IgD-negative memory B cell (primary cell): ENCODE data around the gene LCLAT1. TPM values are rescaled to one million over a fixed set of nuclear protein-coding genes. Genes with fewer than 3 reads are reported as not detected.
"Not testable (repeated sequence)": the region's sequence is repeated elsewhere in the genome, so short reads cannot be mapped to it uniquely, and the experiment has no call there.

ENCODE experiments used
- H3K27ac Mint-ChIP-seq, 3 donors: one replicate each; pipeline ENCODE4 v1.8.0; 2020 to 2022; ENCODE audit warnings: mild to moderate bottlenecking in 3 of 3, mixed read lengths in 3 of 3, moderate library complexity in 1 of 3
- H3K27me3 Mint-ChIP-seq: one replicate; pipeline ENCODE4 v1.8.0; 2021; ENCODE audit warnings: mixed read lengths
- H3K36me3 Mint-ChIP-seq: one replicate; pipeline ENCODE4 v1.8.0; 2020; ENCODE audit warnings: mild to moderate bottlenecking, mixed read lengths
- H3K4me1 Mint-ChIP-seq, 3 donors: one replicate each; pipeline ENCODE4 v1.8.0; 2020 to 2022; ENCODE audit warnings: mixed read lengths in 3 of 3, mild to moderate bottlenecking in 1 of 3
- H3K4me3 Mint-ChIP-seq, 4 donors: one replicate each; pipeline ENCODE4 v1.8.0; 2020 to 2022; ENCODE audit warnings: mild to moderate bottlenecking in 4 of 4, mixed read lengths in 4 of 4, moderate library complexity in 3 of 4
- H3K9me3 Mint-ChIP-seq, 3 donors: one replicate each; pipeline ENCODE4 v1.8.0; 2020 to 2021; ENCODE audit warnings: mixed read lengths in 3 of 3, mild to moderate bottlenecking in 1 of 3
- polyA plus RNA-seq: library from polyadenylated mRNA; unstranded; fragments of 300-500 nt; fragmentation: Illumina TruSeq; gene quantifications from one replicate; pipeline ENCODE4 v1.2.3, GENCODE V29; 2021

LCLAT1 gene
- polyA plus RNA-seq, 1 donor from 2014 or later: 14.3 TPM

DNA sequence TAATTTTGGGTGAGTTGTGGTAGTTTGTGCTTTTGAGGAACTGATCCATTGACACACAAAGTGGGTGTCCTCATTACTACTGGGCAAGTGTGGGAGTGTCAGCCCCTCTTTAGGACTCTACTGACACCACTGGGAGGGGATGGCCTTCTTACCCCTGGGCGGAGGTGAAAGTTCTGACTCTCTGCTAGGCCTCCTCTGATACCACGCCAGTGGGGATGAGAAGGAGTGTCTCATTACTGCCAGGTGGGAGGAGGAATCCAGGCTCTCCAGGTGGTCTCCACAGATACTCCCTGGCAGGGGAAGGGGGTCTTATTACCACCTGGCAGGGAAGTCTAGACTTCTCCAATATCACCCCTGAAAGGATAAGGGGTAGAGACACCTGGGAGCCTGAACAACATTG is 9.1 kb downstream of the LCLAT1 start:
- no peak overlapping the region for H3K27ac Mint-ChIP-seq

DNA sequence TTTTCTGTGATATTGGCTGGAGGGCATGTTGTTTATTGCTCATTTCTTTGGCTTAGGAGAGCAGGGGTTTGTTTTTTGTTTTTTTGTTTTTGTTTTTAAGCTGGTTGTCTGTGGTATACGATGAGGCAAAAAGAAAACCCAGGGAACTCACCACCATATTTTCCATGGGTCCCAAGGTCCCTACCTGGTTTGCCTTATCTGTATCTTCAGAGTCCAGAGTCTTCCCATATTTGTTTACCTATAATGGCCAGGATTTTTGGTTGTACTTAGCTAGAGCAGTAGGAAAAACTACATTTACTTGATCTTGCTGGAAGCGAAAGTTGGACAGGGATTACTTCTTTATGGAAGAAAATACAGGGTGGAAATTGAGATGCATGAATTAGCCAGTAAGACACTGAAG is 9.5 kb downstream of the LCLAT1 start:
- Mint-ChIP-seq H3K4me1 (peaks cover 20 to 35% (median 35%) of the 10 kb centered on the region in 3 donors), H3K36me3 (peaks cover 9% of the 10 kb centered on the region), H3K27me3 (no peaks in the 10 kb centered on the region), H3K4me3 (no peak overlapping the region), H3K27ac (no peak overlapping the region), H3K9me3 (peaks cover 0 to 2% (median 0%) of the 10 kb centered on the region in 3 donors)

More for the DNA sequence above, 9.1 kb downstream of the LCLAT1 start:
- H3K4me3 Mint-ChIP-seq: peak overlapping the region in 1 of 4 donors; percentile 73
- peaks cover 19 to 34% (median 33%) of the 10 kb centered on the region in 3 donors for H3K4me1 Mint-ChIP-seq
- H3K9me3 Mint-ChIP-seq: peaks cover 0 to 2% (median 0%) of the 10 kb centered on the region in 3 donors
- H3K27me3 Mint-ChIP-seq: no peaks in the 10 kb centered on the region
- peaks cover 7% of the 10 kb centered on the region for H3K36me3 Mint-ChIP-seq

DNA sequence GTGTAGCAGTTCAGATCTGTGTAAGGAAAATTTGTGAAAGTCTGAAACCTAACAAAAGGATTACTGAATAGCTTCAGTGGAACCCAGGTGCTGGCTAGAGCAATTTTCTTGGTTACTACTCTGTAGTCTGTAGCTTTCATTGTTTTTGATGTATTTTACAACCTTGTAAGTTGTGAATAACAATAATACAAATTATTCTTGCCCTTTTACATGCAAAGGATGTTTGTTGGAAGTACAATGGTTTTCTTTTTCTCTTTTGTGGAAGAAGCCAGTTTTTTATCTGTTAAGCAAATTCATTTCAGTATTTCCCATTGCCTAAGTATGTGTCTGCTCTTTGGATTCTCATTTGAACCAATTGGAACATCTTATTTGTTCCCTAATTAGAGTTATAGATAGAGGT is 10.2 kb downstream of the LCLAT1 start:
- Mint-ChIP-seq H3K27me3 (no peaks in the 10 kb centered on the region), H3K9me3 (peaks cover 0 to 2% (median 0%) of the 10 kb centered on the region in 3 donors), H3K27ac (no peak overlapping the region), H3K4me1 (peaks cover 20 to 39% (median 37%) of the 10 kb centered on the region in 3 donors), H3K4me3 (no peak overlapping the region), H3K36me3 (peaks cover 9% of the 10 kb centered on the region)

DNA sequence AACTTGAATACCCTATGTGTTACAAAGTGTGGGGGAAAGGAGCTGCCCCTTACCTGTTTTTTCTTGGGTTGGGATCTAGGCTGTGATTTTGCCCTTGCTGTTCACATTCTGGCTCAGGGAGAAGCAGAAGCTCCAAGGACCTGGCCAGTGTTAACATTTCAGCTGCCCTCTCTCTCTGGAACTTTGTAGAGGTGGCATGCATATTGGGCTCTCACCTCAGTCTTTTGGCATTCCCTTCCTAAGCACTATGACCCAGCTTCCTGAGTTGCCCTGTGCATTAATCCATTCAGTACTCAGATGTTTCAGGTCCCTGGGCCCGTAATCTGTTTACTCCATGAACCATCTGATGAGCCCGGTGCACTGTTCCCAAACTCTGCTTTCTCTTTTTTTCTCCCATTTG is 12.1 kb downstream of the LCLAT1 start:
- peaks cover 33 to 54% (median 47%) of the 10 kb centered on the region in 3 donors for H3K4me1 Mint-ChIP-seq
- H3K27ac Mint-ChIP-seq: no peak overlapping the region
- peaks cover 9% of the 10 kb centered on the region for H3K36me3 Mint-ChIP-seq
- peak overlapping the region in 1 of 4 donors; percentile 63 for H3K4me3 Mint-ChIP-seq
- no peaks in the 10 kb centered on the region for H3K27me3 Mint-ChIP-seq
- peaks cover 0 to 2% (median 0%) of the 10 kb centered on the region in 3 donors for H3K9me3 Mint-ChIP-seq

DNA sequence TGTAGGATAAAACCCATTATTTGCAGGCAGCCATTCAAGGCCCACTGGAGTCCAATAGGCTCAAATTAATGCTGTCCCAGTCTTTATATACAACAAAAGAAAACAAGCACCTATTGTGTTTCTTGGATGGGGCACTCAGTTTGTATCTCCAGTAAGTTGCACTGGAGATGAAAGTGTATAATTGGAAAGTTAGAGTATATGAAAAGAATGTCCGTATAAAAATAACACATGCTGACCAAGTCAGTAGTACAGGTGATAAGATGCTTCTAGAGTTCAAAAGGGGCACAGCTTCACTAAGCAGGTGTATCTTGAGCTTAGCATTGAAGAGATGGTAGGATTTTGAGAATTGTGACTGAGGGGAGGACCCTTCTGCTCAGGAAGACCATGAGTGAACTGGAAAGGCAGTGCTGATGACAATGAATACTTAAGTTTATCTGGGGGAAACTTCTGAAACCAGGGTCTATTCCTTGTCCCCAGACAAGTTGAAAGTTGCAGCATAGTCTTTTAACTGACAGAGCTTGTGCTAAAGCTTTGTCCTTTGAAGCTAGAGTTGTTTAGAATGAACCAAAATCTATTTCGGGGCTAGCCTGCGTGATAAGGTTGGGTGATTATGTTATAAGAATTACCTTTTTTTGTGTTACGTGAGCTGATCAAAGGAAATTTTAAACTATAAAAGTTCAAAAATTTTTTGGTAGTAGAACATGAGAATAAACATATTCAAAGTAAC is 15.2 kb downstream of the LCLAT1 start:
- peaks cover 36 to 47% (median 46%) of the 10 kb centered on the region in 3 donors for H3K4me1 Mint-ChIP-seq
- H3K27ac Mint-ChIP-seq: peak overlapping the region in 1 of 3 donors; percentile 15
- H3K9me3 Mint-ChIP-seq: peaks cover 0 to 2% (median 0%) of the 10 kb centered on the region in 3 donors
- H3K27me3 Mint-ChIP-seq: no peaks in the 10 kb centered on the region
- H3K36me3 Mint-ChIP-seq: peaks cover 9% of the 10 kb centered on the region
- peak overlapping the region in 1 of 4 donors; percentile 73 for H3K4me3 Mint-ChIP-seq

DNA sequence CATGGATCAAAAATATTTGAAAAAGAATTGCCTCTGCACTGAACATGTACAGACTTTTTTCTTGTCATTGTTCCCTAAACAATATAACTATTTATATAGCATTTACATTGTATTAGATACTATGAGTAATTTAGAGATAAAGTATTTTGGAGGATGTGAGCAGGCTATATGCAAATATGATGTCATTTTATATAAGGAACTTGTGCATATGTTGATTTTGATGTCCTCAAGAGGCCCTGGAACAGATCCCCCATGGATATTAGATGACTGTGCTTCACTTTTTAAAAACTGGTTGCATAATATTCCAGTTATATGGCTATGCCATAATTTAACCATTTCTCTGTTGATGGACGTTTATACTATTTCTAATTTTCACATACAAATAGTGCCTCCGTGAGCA is 16.5 kb downstream of the LCLAT1 start:
- Mint-ChIP-seq H3K27ac (no peak overlapping the region), H3K4me1 (peaks cover 29 to 38% (median 37%) of the 10 kb centered on the region in 3 donors)

DNA sequence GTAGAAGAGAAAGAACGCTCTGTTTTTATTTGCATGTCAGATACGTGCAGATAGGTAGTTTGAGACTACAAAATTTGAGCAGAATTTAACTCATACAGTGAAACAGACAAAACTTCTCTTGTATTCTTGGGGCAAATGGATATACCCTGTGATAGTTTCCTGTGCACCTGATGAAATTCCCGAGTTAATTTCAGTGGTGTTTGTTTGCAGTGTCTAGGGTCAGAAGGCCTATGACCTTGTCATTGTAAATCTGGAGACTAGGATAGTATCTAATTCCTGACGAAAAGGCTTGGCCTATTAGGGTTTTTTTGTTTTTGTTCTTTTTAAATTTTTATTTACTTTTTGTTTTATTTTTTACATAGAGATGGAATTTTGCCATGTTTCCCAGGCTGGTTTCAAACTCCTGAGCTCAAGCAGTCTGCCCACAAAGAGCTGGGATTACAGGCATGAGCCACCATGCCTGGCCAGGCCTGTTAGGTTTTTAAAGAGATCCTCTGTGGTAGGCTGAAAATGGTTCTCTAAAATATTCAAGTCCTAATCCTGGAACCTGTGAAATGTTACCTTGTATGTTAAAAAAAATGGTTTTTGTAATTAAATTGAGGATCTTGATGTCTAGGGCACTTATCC is 17.6 kb downstream of the LCLAT1 start:
- H3K4me1 Mint-ChIP-seq: peaks cover 30 to 35% (median 31%) of the 10 kb centered on the region in 3 donors
- H3K9me3 Mint-ChIP-seq: peaks cover 0 to 2% (median 0%) of the 10 kb centered on the region in 3 donors
- H3K36me3 Mint-ChIP-seq: peaks cover 7% of the 10 kb centered on the region
- no peak overlapping the region for H3K27ac Mint-ChIP-seq
- no peak overlapping the region for H3K4me3 Mint-ChIP-seq
- H3K27me3 Mint-ChIP-seq: no peaks in the 10 kb centered on the region

More for the DNA sequence above, 16.5 kb downstream of the LCLAT1 start:
- H3K27me3 Mint-ChIP-seq: no peaks in the 10 kb centered on the region
- H3K4me3 Mint-ChIP-seq: no peak overlapping the region
- H3K9me3 Mint-ChIP-seq: no peaks in the 10 kb centered on the region
- H3K36me3 Mint-ChIP-seq: peaks cover 7% of the 10 kb centered on the region

DNA sequence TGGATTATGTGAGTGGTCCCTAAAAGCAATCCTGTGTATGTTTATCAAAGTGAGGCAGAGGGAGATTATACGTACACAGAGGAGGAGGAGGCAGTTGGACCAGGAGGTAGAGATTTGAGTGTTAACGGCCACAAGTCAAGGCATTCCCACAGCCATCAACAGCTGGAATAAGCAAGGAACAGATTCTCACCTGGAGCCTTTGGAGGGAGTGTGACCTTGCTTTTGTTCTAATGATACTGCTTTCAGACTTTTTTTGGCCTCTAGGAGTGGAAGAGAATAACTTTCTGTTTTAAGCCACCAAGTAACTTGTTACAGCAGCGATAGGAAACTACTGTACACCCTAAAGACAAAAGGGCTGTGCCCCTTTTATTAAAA is 18.1 kb downstream of the LCLAT1 start:
- Mint-ChIP-seq H3K9me3 (peaks cover 0 to 2% (median 0%) of the 10 kb centered on the region in 3 donors), H3K36me3 (peaks cover 5% of the 10 kb centered on the region), H3K4me1 (peaks cover 32 to 33% (median 33%) of the 10 kb centered on the region in 3 donors), H3K4me3 (no peak overlapping the region), H3K27ac (peak overlapping the region in 1 of 3 donors; percentile 18), H3K27me3 (no peaks in the 10 kb centered on the region)

DNA sequence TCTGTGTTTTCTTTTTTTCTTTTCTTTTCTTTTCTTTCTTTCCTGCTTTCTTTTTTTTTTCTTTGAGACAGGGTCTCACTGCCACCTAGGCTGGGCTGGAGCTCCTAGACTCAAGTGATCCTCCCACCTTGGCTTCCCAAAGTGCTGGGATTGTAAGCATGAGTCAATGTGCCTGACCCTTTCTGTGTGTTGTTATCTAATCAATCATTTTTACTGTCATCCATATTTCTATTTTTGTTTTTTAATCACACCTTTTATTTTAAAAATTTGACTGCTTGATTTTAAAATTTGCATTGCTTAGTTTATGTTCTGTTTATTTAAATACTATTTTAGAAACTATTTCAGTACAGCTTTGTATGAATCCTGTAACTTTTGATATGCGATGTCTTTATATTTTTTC is 19.2 kb downstream of the LCLAT1 start:
- Mint-ChIP-seq H3K9me3 (peaks cover 0 to 2% (median 0%) of the 10 kb centered on the region in 3 donors), H3K27ac (no peak overlapping the region), H3K4me3 (no peak overlapping the region), H3K36me3 (peaks cover 2% of the 10 kb centered on the region), H3K27me3 (no peaks in the 10 kb centered on the region), H3K4me1 (peaks cover 24 to 34% (median 32%) of the 10 kb centered on the region in 3 donors)

DNA sequence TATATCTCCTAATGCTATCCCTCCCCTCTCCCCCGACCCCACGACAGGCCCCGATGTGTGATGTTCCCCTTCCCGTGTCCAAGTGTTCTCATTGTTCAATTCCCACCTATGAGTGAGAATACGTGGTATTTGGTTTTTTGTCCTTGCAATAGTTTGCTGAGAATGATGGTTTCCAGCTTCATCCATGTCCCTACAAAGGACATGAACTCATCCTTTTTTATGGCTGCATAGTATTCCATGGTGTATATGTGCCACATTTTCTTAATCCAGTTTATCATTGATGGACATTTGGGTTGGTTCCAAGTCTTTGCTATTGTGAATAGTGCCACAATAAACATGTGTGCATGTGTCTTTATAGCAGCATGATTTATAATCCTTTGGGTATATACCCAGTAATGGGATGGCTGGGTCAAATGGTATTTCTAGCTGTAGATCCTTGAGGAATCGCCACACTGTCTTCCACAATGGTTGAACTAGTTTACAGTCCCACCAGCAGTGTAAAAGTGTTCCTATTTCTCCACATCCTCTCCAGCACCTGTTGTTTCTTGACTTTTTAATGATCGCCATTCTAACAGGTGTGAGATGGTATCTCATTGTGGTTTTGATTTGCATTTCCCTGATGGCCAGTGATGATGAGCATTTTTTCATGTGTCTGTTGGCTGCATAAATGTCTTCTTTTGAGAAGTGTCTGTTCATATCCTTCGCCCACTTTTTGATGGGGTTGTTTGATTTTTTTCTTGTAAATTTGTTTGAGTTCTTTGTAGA is 20.2 kb downstream of the LCLAT1 start:
- not testable (repeated sequence) for H3K27ac Mint-ChIP-seq, H3K9me3 Mint-ChIP-seq, H3K4me3 Mint-ChIP-seq, H3K36me3 Mint-ChIP-seq, H3K27me3 Mint-ChIP-seq
- peaks cover 28 to 33% (median 30%) of the 10 kb centered on the region in 3 donors for H3K4me1 Mint-ChIP-seq

DNA sequence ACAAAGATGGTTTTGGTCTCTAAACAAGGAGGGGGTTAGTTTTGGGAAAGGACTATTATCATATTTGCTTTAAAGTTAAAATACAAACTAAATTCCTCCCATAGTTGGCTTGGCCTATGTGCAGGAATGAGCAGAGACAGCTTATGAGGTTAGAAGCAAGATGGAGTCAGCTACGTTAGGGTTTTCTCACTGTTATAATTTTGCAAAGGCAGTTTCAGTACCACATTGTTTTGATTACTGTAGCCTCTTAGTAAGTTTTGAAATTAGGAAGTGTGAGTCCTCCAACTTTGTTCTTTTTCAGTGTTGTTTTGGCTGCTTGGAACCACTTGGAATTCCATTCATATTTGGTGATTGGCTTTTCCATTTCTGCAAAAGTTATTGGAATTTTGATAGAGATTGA is 23.4 kb downstream of the LCLAT1 start:
- peaks cover 19 to 33% (median 21%) of the 10 kb centered on the region in 3 donors for H3K4me1 Mint-ChIP-seq
- no peaks in the 10 kb centered on the region for H3K27me3 Mint-ChIP-seq
- H3K27ac Mint-ChIP-seq: no peak overlapping the region
- peaks cover 1% of the 10 kb centered on the region for H3K36me3 Mint-ChIP-seq
- H3K4me3 Mint-ChIP-seq: no peak overlapping the region
- H3K9me3 Mint-ChIP-seq: peaks cover 0 to 2% (median 0%) of the 10 kb centered on the region in 3 donors

DNA sequence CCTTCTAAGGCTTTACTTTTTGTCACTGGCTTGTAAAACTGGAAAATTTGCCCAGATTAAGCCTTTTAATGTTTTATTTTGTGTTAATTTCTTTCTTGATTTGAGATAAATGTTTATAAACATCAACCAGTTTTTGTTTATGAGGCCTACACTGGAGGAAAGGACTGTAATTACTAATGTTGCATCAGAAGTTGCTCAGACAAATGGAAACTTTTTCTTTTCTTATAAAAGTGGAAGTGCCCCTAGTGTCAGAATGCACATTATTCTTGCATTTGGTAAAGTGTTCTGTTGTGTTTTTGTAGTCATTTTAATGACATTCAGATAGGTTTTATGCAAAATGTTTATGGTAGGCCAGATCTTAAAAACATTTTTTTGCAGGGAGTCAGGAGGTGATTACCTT is 25.3 kb downstream of the LCLAT1 start:
- Mint-ChIP-seq H3K27ac (no peak overlapping the region), H3K9me3 (peaks cover 0 to 2% (median 0%) of the 10 kb centered on the region in 3 donors), H3K4me1 (peaks cover 23 to 36% (median 24%) of the 10 kb centered on the region in 3 donors), H3K36me3 (peaks cover 1% of the 10 kb centered on the region), H3K27me3 (no peaks in the 10 kb centered on the region), H3K4me3 (peak overlapping the region in 1 of 4 donors; percentile 0)

DNA sequence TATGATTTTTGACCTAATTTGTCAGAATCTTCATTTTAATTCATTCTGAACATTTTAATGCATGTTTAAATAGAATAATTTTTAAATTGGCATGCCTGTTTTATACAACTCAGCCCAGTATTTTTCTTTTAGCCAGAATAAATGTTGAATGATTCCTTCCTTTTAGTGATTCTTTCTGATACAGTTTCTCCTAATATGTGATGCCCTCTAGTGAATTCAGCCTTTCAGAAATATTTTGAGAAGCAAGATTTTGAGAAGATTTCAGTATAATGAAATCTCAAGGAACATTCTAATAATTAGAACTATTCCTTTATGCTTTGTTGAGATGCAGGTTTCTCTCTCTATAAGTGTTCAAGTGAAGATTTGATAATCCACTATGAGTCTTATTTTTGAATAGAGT is 28.5 kb downstream of the LCLAT1 start:
- H3K9me3 Mint-ChIP-seq: no peaks in the 10 kb centered on the region
- peaks cover 1% of the 10 kb centered on the region for H3K36me3 Mint-ChIP-seq
- H3K27ac Mint-ChIP-seq: no peak overlapping the region
- H3K27me3 Mint-ChIP-seq: no peaks in the 10 kb centered on the region
- no peak overlapping the region for H3K4me3 Mint-ChIP-seq
- H3K4me1 Mint-ChIP-seq: peaks cover 11 to 37% (median 16%) of the 10 kb centered on the region in 3 donors

DNA sequence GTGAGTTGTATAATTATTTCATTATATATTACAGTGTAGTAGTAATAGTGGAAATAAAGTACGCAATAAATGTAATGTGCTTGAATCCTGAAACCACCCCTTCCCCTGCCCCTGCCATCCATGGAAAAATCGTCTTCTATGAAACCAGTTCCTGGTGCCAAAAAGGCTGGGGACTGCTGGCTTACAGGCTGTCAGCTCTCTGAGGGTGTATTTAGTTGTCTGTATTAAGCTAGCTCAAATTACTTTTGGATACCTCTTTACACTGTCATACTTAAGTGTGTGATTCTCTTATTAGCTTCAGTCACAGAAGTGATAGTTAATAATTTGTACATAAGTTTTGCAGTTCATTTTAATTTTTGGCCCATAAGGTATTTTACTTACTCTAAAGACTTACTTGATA is 29.6 kb downstream of the LCLAT1 start:
- Mint-ChIP-seq H3K36me3 (peaks cover 3% of the 10 kb centered on the region), H3K4me3 (no peak overlapping the region), H3K9me3 (no peaks in the 10 kb centered on the region), H3K4me1 (peaks cover 18 to 45% (median 25%) of the 10 kb centered on the region in 3 donors), H3K27me3 (no peaks in the 10 kb centered on the region), H3K27ac (no peak overlapping the region)
